Endothelial cell (in vitro differentiated cells): ENCODE data around the gene CACNG7. TPM values are rescaled to one million over a fixed set of nuclear protein-coding genes. Genes with fewer than 3 reads are reported as not detected.

Experiments
- DNase-seq: peaks from one replicate; pipeline ENCODE4 v3.0.0; 2021; ENCODE audit warnings: low spot score
- H3K27ac Mint-ChIP-seq: one replicate; pipeline ENCODE4 v1.8.0; 2021; ENCODE audit warnings: mixed read lengths, inconsistent platforms; ENCODE audit not compliant: unreplicated experiment
- H3K27me3 Mint-ChIP-seq: one replicate; pipeline ENCODE4 v1.8.0; 2021; ENCODE audit warnings: mild to moderate bottlenecking, moderate library complexity, mixed read lengths, inconsistent platforms; ENCODE audit not compliant: unreplicated experiment
- H3K36me3 Mint-ChIP-seq: one replicate; pipeline ENCODE4 v1.8.0; 2021; ENCODE audit warnings: mild to moderate bottlenecking, low read depth, mixed read lengths, inconsistent platforms; ENCODE audit not compliant: unreplicated experiment
- H3K4me1 Mint-ChIP-seq: one replicate; pipeline ENCODE4 v1.8.0; 2021; ENCODE audit warnings: mild to moderate bottlenecking, mixed read lengths, inconsistent platforms; ENCODE audit not compliant: unreplicated experiment
- H3K4me3 Mint-ChIP-seq: one replicate; pipeline ENCODE4 v1.8.0; 2021; ENCODE audit warnings: mild to moderate bottlenecking, mixed read lengths, inconsistent platforms; ENCODE audit not compliant: unreplicated experiment
- H3K9me3 Mint-ChIP-seq: one replicate; pipeline ENCODE4 v1.8.0; 2021; ENCODE audit warnings: mixed read lengths, inconsistent platforms; ENCODE audit not compliant: unreplicated experiment
- total RNA-seq: library from RNA; stranded (reverse); fragmentation: NEBNext Ultra II Directional; extraction: Animal tissue kit (Norgen Biotek cat#: 25700); gene quantifications from one replicate; pipeline ENCODE4 v1.2.1, GENCODE V29; 2021; ENCODE audit not compliant: unreplicated experiment
- TF ChIP-seq, protein P1 (sequence below): fragments of 200-600 bp; sonication (generic); IDR thresholded peaks from one replicate; pipeline ENCODE4 v1.5.0; 2021; ENCODE audit warnings: antibody characterized with exemption; ENCODE audit not compliant: unreplicated experiment

The CACNG7 gene
- total RNA-seq, 1 donor from 2014 or later: 0.51 TPM

DNA sequence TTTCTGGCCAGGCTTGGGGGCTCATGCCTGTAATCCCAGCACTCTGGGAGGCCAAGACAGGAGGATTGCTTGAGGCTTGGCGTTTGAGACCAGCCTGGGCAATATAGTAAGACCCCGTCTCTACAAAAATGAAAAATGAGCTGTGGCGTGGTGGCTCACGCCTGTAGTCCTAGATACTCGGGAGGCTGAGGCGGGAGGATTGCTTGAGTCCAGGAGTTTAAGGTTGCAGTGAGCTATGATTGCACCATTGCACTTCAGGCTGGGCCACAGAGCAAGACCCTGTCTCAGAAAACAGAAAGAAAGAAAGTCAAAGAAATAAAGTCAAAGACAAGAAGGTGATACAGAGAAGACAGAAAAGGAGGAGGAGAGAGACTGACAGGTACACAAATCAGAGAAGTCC is 79.9 kb downstream of the CACNG7 start:
- Mint-ChIP-seq H3K36me3 (peaks cover 5% of the 10 kb centered on the region), H3K27ac (no peak overlapping the region), H3K9me3 (no peaks in the 10 kb centered on the region), H3K4me1 (peaks cover 8% of the 10 kb centered on the region), H3K4me3 (no peak overlapping the region), H3K27me3 (peaks cover 8% of the 10 kb centered on the region)
- TF ChIP-seq, protein P1, sequence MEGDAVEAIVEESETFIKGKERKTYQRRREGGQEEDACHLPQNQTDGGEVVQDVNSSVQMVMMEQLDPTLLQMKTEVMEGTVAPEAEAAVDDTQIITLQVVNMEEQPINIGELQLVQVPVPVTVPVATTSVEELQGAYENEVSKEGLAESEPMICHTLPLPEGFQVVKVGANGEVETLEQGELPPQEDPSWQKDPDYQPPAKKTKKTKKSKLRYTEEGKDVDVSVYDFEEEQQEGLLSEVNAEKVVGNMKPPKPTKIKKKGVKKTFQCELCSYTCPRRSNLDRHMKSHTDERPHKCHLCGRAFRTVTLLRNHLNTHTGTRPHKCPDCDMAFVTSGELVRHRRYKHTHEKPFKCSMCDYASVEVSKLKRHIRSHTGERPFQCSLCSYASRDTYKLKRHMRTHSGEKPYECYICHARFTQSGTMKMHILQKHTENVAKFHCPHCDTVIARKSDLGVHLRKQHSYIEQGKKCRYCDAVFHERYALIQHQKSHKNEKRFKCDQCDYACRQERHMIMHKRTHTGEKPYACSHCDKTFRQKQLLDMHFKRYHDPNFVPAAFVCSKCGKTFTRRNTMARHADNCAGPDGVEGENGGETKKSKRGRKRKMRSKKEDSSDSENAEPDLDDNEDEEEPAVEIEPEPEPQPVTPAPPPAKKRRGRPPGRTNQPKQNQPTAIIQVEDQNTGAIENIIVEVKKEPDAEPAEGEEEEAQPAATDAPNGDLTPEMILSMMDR: no peak
- no peak for DNase-seq

DNA sequence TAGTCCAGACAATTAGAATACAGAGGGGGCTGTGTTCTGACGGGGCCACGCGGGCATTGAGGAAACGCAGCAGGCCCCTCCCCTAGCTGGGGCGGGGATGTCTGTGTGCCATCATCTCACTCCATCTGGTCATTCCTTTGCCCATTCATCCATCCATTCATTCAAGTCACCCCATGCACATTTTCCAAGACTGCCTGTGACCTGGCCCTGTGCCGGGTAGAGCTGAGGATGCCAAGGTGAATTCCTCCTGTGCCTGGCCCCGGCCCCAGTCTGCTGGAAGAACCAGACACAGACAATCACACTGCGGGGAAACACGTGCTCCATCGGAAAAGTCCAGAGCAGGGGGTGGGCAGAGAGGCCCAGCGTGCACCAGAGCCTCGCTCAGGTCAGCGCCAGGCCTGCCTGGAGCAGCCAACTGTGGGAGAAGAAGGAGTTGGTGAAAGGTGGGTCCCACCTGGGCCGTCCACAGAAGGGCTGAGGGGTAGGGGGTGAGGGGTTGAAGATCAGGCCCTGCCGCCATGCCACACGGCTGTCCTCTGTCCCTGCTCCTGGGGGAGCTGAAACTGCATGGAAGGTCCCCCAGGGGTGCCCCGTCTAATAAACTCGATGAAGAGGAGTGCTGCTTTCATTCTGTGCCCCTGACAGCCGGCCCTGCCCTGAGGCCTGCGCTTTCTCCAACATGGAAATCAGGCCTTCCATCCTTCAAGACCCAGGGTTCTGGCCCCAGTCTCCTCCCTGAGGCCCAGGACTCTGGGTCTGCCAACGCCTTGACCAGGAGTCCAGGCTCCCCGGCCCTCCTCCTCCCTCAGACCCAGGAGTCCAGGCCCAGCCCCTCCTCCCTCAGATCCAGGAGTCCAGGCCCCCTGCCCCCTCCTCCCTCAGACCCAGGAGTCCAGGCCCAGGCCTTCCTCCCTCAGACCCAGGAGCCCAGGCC is 80.8 kb downstream of the CACNG7 start:
- H3K27ac Mint-ChIP-seq: no peak overlapping the region
- peaks cover 5% of the 10 kb centered on the region for H3K36me3 Mint-ChIP-seq
- H3K4me3 Mint-ChIP-seq: no peak overlapping the region

DNA sequence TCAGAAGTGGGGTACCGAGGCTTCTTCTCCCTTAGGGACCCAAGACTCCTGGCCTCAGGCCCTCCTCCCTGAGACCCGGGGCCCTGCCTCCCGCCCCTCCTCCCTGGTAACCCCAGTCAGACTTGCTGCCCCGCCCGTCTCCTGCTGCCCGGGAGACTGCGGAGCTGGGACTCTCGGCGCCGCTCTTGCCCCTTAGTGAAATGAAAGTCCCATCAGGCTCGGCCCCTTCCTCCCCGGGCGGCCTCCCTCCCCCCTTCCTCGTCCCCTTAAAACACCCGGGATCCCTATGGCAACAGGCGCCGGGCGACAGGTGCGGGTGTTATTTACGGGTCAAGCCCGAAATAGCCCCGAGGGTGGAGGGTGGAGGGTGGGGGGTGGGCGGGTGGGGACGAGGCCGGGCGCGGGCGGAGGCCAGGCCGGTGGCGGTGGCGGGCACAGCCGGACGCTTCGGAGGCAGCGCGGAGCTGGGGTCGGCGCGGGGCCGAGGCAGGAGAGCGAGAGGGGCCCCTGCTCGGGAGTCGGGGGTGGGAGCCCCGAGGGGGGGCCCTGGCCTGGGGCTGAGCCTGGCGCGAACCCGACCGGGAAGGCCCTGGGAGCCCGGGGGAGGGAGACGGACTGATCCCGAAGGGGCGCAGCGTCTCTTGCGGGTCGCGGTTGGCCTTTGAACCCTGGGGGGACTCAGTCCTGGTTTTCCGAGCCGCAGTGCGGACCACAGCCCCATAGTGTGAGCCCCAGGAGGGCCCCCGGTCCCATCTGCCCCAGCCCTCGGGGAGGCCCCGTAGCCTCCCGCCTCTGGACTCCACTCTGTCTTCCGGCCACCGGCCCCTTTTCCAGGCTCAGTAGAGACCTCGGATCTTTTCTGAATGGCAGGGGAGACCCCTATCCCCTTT is 82.4 kb downstream of the CACNG7 start, which contains the start of gene CACNG6:
CACNG6 (plus strand) TSS at position 414 of the 890 bp plus-strand sequence. CDS start 1,241 bp downstream, outside the sequence.
- Mint-ChIP-seq H3K9me3 (no peaks in the 10 kb centered on the region), H3K27ac (no peak within 1 kb of the TSS), H3K4me3 (no peak within 1 kb of the TSS), H3K4me1 (peaks cover 13% of the 10 kb centered on the region), H3K27me3 (peaks cover 13% of the 10 kb centered on the region), H3K36me3 (peaks cover 5% of the 10 kb centered on the region)
- peak; percentile 30 for DNase-seq
- TF ChIP-seq, protein P1: no peak

More for the DNA sequence above, 80.8 kb downstream of the CACNG7 start:
- H3K4me1 Mint-ChIP-seq: peaks cover 13% of the 10 kb centered on the region
- TF ChIP-seq, protein P1: no peak
- H3K9me3 Mint-ChIP-seq: no peaks in the 10 kb centered on the region
- DNase-seq: no peak
- peaks cover 13% of the 10 kb centered on the region for H3K27me3 Mint-ChIP-seq

DNA sequence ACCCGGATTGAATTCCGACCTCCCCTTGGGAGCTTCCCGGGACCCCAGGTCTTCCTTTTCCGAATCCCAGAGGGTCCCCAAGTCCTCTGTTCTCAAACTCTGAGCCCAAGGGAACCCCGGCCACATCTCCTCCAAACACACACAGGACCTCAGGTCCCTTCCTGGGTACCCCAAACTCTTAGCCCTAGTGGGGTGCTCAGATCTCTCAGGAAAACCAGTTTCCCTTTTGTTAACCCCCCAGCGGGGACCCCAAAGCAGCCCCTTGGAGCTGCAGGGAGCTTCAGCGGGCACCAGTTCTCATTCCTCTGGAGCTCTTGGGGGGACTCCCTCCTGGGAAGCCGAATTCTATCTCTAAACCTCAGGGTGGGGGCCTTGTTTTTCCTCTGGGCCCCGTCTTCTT is 83.1 kb downstream of the CACNG7 start:
- DNase-seq: no peak
- H3K36me3 Mint-ChIP-seq: peaks cover 5% of the 10 kb centered on the region
- no peak overlapping the region for H3K27ac Mint-ChIP-seq
- H3K4me1 Mint-ChIP-seq: peaks cover 13% of the 10 kb centered on the region
- H3K27me3 Mint-ChIP-seq: peaks cover 13% of the 10 kb centered on the region
- no peak overlapping the region for H3K4me3 Mint-ChIP-seq
- no peaks in the 10 kb centered on the region for H3K9me3 Mint-ChIP-seq
- TF ChIP-seq, protein P1: no peak
